ENCODE data around the gene CD1B.
A peak's percentile ranks its signal among the peaks of the same experiment; 100 is the strongest.
"Not testable (repeated sequence)": the region's sequence is repeated elsewhere in the genome, so short reads cannot be mapped to it uniquely, and the experiment has no call there.

The CD1B gene

DNA sequence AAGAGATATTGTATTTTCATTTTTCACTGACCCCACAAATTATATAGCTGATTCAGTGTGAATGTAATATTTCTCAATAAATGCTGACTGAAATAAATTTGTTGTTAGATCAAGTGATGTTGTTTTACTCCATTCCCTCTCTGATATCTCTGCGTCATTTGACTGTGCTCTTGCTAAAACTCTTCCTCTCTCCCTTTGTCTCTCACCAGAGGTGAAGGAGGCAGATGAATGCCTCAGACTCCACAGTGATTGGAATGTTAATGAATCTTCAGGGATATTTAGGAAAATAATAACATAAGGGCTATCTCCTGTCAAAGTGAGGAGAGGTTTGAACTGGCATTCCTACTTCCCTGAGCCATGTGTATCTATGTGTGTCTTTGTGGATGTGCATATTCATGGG, 26.1 kb upstream of the CD1B start:
- TF ChIP-seq, protein P1, sequence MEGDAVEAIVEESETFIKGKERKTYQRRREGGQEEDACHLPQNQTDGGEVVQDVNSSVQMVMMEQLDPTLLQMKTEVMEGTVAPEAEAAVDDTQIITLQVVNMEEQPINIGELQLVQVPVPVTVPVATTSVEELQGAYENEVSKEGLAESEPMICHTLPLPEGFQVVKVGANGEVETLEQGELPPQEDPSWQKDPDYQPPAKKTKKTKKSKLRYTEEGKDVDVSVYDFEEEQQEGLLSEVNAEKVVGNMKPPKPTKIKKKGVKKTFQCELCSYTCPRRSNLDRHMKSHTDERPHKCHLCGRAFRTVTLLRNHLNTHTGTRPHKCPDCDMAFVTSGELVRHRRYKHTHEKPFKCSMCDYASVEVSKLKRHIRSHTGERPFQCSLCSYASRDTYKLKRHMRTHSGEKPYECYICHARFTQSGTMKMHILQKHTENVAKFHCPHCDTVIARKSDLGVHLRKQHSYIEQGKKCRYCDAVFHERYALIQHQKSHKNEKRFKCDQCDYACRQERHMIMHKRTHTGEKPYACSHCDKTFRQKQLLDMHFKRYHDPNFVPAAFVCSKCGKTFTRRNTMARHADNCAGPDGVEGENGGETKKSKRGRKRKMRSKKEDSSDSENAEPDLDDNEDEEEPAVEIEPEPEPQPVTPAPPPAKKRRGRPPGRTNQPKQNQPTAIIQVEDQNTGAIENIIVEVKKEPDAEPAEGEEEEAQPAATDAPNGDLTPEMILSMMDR (IDR thresholded peaks at IDR 0.05; ENCODE audit: low read depth, low read length), result no peak
- no peak overlapping the region for H3K4me3 ChIP-seq (ENCODE audit: low read depth, low read length)
- DNase-seq (ENCODE audit: low read depth), result no peak

DNA sequence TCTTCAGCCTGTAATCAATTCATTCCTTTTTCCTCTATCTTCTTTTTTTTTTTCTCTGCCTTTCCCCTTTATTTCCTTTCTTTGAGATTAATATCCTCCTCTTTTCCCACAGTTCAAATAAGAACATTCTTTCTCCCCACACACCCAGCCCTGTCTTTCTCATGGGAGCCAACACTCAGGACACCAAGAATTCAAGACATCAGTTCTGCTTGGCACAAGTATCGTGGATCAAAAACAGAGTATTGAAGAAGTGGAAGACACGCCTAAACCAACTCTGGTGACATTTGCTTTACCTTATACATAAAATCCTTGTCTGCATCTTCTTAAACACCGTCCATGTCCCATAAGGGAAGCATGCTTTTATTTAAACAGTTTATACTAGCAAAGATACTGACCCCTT, 25.3 kb upstream of the CD1B start:
- no peak for TF ChIP-seq MYC (IDR thresholded peaks at IDR 0.05; ENCODE audit: low read depth, low read length)
- TF ChIP-seq, protein P1 (IDR thresholded peaks at IDR 0.05; ENCODE audit: low read depth, low read length), result no peak
- TF ChIP-seq POLR2A (IDR thresholded peaks at IDR 0.05; ENCODE audit: extremely low read depth, insufficient read length), result no peak
- TF ChIP-seq, protein P2, sequence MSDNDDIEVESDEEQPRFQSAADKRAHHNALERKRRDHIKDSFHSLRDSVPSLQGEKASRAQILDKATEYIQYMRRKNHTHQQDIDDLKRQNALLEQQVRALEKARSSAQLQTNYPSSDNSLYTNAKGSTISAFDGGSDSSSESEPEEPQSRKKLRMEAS (IDR thresholded peaks at IDR 0.05; ENCODE audit: low read depth, low read length), result no peak
- H3K4me3 ChIP-seq (ENCODE audit: low read depth, low read length), result no peak overlapping the region
- DNase-seq (ENCODE audit: low read depth), result no peak

DNA sequence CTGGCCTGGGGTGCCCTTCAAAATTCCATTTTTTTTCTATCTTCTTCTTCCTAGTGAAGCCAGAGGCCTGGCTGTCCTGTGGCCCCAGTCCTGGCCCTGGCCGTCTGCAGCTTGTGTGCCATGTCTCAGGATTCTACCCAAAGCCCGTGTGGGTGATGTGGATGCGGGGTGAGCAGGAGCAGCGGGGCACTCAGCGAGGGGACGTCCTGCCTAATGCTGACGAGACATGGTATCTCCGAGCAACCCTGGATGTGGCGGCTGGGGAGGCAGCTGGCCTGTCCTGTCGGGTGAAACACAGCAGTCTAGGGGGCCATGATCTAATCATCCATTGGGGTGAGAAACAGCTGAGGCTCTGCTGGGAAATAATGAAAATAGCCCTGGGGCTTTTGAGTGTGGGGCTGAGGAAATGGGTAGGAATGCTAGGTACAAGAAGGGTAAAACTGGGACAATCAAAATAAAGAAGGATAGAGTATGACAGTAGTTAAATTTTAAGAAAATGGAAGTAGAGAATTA, 24.5 kb upstream of the CD1B start:
- DNase-seq (ENCODE audit: low read depth), result no peak
- TF ChIP-seq POLR2A (IDR thresholded peaks at IDR 0.05; ENCODE audit: extremely low read depth, insufficient read length) (no peak), MYC (IDR thresholded peaks at IDR 0.05; ENCODE audit: low read depth, low read length) (no peak)
- TF ChIP-seq, protein P1 (IDR thresholded peaks at IDR 0.05; ENCODE audit: low read depth, low read length), result no peak
- TF ChIP-seq, protein P2 (IDR thresholded peaks at IDR 0.05; ENCODE audit: low read depth, low read length), result no peak
- H3K4me3 ChIP-seq (ENCODE audit: low read depth, low read length), result no peak overlapping the region

DNA sequence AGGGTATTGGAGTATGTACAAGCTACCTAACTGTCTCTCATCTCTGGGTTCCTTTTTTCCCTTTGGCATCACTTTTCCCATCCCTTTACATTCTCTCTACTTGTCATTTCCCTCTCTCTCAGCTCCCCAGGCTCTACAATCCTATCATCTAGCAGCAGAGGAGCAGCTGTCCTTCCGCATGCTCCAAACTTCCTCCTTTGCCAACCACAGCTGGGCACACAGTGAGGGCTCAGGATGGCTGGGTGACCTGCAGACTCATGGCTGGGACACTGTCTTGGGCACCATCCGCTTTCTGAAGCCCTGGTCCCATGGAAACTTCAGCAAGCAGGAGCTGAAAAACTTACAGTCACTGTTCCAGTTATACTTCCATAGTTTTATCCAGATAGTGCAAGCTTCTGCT, 22.9 kb upstream of the CD1B start:
- DNase-seq (ENCODE audit: low read depth), result no peak
- TF ChIP-seq POLR2A (IDR thresholded peaks at IDR 0.05; ENCODE audit: extremely low read depth, insufficient read length) (no peak), MYC (IDR thresholded peaks at IDR 0.05; ENCODE audit: low read depth, low read length) (no peak)
- TF ChIP-seq, protein P1 (IDR thresholded peaks at IDR 0.05; ENCODE audit: low read depth, low read length), result no peak
- TF ChIP-seq, protein P2 (IDR thresholded peaks at IDR 0.05; ENCODE audit: low read depth, low read length), result no peak
- H3K4me3 ChIP-seq (ENCODE audit: low read depth, low read length), result no peak overlapping the region

DNA sequence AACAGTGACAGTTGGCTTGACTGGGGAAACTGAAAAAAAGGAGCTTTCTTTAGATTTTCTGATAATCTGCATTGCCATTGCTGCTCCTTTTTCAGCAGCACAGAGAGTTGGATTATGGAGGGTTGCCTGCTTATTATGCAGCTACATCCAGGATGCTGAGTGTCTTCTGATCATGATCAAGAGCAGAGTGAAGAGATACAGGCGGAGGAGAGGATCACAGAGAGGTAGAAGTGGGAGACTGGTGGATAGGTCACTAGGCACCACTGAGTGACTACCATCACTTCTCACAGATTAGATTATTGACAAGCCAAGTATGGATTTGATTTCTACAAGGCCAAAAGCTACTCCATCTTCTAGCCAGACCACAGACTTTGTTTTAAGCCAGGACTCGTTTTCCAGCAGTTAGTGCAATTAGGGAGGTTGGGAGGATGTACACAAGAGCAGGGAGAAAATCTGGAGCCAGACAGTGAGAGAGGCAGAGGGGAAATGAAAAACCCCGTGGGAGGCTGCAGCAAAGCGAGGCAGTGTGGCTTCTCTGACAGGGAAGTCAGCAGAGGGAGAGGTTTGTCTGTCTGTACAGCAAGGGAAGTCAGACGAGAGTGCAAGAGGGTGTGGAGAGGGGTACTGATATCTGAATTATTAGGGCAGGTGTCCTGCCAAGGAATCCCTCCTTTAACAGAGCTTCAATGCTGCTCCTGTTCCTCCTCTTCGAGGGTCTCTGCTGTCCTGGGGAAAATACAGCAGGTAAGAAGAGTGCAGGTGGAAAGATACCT, 22.2 kb upstream of the CD1B start, which contains the start of gene CD1E:
Gene CD1E (plus strand): TSS at position 592 of the 773 bp plus-strand sequence. CDS start 95 bp downstream, at position 687.
- DNase-seq (ENCODE audit: low read depth), result peak; percentile 28
- H3K4me3 ChIP-seq (ENCODE audit: low read depth, low read length), result no peak within 1 kb of the TSS
- TF ChIP-seq, protein P2 (IDR thresholded peaks at IDR 0.05; ENCODE audit: low read depth, low read length), result no peak
- TF ChIP-seq, protein P1 (IDR thresholded peaks at IDR 0.05; ENCODE audit: low read depth, low read length), result no peak
- TF ChIP-seq POLR2A (IDR thresholded peaks at IDR 0.05; ENCODE audit: extremely low read depth, insufficient read length) (no peak), MYC (IDR thresholded peaks at IDR 0.05; ENCODE audit: low read depth, low read length) (no peak)

DNA sequence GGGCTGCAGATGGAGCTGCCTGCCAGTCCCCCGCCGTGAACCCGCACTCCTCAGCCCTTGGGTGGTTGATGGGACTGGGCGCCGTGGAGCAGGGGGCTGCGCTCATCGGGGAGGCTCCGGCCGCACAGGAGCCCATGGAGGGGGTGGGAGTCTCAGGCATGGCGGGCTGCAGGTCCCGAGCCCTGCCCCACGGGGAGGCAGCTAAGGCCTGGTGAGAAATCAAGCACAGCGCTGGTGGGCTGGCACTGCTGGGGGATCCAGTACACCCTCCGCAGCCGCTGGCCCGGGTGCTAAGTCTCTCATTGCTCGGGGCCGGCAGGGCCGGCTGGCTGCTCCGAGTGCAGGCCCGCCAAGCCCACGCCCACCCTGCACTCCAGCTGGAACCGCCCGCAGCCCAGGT, 17.6 kb upstream of the CD1B start:
- not testable (repeated sequence) for DNase-seq (ENCODE audit: low read depth); H3K4me3 ChIP-seq (ENCODE audit: low read depth, low read length)

DNA sequence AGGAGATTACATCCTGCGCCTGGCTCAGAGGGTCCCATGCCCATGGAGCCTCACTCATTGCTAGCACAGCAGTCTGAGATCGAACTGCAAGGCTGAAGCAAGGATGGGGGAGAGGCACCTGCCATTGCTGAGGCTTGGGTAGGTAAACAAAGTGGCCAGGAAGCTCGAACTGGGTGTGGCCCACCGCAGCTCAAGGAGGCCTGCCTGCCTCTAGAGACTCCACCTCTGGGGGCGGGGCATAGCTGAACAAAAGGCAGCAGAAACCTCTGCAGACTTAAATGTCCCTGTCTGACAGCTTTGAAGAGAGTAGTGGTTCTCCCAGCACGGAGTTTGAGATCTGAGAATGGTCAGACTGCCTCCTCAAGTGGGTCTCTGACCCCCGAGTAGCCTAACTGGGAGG, 5.1 kb upstream of the CD1B start:
- H3K4me3 ChIP-seq (ENCODE audit: low read depth, low read length); DNase-seq (ENCODE audit: low read depth): not testable (repeated sequence)
